CD4-positive, alpha-beta T cell treated with Interferon gamma for 1 hour (primary cell): ENCODE measurements around the gene SMC6.

Experiments used
- DNase-seq: peaks from one replicate; pipeline ENCODE4 v3.0.0-alpha.2; 2020

The SMC6 gene

GRCh38 chr2:17753803-17754663 is at the start of gene SMC6, which contains the start of gene GEN1:
TSS of gene SMC6 (minus strand) at chr2:17753810. CDS start at chr2:17745946, 7,864 bp downstream.
TSS of gene GEN1 (plus strand) at chr2:17754138. CDS start at chr2:17759944, 5,806 bp downstream.
- peak; percentile 92 for DNase-seq

DNA sequence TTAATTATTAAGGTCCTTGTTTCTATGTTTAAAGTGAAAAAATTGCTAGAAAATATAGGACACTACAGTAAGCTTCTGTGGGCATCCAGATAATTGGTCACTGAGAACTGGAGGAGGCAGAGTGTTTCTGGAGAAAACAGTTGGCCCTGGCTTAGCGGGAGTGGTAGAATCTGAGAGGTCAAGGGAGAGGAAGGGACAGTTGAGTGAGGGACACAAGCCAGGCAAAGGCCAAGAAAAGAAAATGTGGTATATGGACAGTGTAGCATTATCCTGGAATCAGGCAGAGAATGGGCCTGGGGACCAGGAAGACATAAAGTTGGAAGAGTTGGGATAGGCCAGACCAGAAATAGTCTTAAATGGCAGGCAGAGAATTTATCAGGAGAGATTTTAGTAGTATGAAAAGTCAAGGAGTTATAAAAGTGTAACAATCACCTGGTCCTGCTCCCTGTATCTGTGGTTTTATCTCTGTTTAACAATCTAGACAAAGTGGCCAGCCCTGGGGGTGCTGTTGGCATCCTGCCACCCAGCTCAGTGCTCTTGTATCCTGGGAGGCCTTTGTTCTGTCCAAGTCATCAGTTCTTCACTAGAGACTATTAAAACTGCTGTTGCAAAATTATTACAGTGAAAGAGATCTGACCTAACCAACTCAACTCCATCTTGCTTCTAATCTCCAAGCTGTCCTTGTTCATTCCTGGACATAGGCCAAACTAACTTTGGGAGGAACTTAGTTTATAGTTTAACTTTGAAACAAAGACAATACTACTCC is 47.3 kb upstream of the SMC6 start:
- no peak for DNase-seq

DNA sequence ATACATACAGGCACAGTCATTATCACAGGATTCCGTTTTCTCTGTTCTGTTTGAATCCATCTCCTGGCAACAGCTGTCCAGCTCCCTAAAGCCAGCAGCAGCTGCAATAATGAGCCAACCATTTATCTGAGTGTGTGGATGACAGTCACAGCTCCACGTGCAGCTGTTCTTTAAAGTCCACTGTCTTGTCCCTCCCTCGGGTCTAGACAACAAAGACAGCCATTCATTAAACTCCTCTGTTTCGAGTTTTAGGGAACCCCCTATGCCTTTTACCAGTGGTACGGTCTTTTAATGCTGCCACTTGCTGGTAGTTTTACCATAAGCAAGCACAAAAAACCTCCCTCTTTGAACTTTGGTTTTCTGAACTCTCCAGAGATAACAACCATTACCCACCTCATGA is 46.6 kb upstream of the SMC6 start:
- no peak for DNase-seq

GRCh38 chr2:17799301-17800120 is 45.9 kb upstream of the SMC6 start:
- DNase-seq: no peak

DNA sequence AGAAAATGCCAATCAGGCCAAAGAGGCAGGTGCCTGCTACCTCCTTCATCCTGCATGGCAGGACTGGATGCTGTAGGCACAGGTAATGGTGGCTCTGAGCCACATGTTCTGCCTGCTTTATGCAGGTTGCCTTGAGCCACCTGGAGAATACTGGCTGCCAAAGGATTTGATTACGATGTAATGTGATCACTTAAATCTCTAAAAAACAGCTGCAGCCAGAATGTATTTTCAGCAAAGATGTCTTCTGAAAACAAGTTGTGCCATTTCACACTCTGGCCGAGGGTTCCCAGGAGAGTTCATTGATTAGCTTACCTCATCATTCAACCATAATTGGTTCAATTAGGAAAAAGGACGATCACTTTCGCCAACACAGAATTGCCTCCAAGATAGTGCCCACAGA is 44.7 kb upstream of the SMC6 start:
- DNase-seq: no peak

DNA sequence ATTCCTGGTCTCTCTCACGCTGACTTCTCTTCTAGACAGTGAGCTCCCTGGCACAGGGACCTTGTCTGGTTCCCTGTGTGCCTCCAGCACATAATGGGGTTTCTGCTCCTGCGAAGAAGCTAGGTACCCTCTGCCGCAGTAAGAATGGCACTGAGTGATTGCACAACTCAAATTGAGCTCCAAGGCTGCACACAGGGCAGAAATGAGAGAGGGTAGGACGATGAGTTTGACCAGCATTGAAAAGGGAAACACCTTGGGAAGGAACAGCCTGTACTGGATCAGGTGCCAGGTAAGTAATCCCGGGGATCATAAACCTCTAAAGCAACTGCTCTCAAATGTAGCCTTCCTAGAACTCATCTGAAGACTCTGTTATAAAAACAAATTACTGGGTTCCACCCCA is 41.7 kb upstream of the SMC6 start:
- no peak for DNase-seq

DNA sequence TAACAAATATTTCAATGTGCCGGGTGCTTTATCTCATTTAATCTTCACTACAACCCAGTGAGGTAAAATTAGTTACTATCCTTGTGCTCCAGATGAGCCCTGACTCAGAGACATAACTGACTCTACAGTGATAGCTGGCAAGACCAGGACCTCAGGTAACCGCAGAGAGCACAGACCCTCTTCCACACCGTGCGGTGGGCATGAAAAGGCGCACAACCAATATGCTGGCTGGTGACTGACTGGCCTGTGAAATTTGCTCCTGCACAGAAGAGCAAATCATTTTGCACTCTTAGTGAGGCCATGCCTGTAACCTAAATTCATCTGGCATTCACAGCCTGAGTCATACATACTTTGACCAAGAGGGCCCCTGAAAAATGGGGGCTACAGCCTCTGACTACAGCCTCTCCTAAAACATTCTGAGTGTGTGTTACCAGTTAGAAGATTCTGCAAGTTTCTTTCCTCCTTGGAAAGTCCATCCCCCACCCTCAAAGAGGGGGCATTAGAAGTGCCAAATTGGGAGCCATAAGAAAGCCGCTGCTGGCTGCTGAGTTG is 40.3 kb upstream of the SMC6 start:
- DNase-seq: no peak

GRCh38 chr2:17793296-17793695 is 39.7 kb upstream of the SMC6 start:
- DNase-seq: no peak

- no peak for DNase-seq
These were observed 38.9 kb upstream of the SMC6 start for GRCh38 chr2:17792515-17792914.

DNA sequence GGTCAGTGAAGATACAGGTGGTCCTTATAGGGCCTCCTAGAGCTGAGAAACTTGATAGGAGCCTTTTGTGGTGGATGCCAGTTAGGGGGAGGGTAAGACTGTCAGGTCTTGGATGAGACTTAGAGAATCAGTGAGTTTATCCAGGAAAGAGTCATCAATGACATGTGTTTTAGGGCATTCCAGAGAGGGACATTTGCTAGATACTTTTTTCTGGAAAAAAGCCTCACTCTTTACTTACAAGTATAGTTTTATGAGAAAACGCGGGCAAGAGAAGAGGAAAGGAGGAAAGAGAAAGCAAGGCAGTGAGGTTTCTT is 38.2 kb upstream of the SMC6 start:
- no peak for DNase-seq

GRCh38 chr2:17791121-17791816 is 37.7 kb upstream of the SMC6 start:
- no peak for DNase-seq

GRCh38 chr2:17790536-17790935 is 36.9 kb upstream of the SMC6 start:
- no peak for DNase-seq

GRCh38 chr2:17788773-17789172 is 35.2 kb upstream of the SMC6 start:
- no peak for DNase-seq

GRCh38 chr2:17786727-17787126 is 33.1 kb upstream of the SMC6 start:
- DNase-seq: no peak

GRCh38 chr2:17781482-17781881 is 27.9 kb upstream of the SMC6 start:
- no peak for DNase-seq

GRCh38 chr2:17780546-17780945 is 26.9 kb upstream of the SMC6 start:
- DNase-seq: no peak

DNA sequence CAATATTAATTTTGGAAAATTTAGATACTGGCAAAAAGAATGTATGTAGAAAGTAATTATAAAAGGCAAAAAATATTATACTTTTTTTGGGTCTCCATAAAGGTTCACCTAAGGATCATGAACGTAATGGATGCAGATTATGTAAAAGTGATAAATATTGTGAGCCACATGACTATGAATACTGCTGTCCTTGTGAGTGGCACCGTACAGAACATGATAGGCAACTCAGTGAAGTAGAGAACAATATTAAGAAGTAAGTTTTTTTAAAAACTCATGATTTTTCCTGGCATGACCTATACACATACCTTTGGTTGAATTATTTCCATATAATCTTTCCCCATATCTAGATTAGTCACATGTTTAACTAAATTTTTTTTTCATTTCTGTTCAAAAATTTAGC is 18.9 kb upstream of the SMC6 start:
- no peak for DNase-seq

DNA sequence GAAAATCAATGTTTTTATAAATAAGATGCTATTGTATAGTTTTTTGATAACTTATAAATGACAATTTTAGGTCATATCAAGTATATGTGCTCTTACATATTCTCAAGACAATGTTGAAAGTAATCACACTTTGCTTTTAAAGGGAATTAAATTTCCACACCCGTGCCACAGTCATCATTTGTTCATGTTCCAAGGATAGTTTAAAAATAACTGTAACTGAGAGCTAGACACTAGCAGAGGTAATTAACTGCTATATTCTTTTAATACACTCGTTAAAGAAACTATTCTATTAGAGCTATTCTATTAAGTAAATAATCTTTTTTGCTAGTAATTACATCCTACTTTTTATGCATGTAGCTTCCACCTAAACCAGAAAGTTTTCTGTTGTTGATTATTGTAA is 18.3 kb upstream of the SMC6 start:
- DNase-seq: no peak

- no peak for DNase-seq
These were observed 15.3 kb upstream of the SMC6 start for GRCh38 chr2:17768894-17769293.

GRCh38 chr2:17765398-17765797 is 11.8 kb upstream of the SMC6 start:
- no peak for DNase-seq

DNA sequence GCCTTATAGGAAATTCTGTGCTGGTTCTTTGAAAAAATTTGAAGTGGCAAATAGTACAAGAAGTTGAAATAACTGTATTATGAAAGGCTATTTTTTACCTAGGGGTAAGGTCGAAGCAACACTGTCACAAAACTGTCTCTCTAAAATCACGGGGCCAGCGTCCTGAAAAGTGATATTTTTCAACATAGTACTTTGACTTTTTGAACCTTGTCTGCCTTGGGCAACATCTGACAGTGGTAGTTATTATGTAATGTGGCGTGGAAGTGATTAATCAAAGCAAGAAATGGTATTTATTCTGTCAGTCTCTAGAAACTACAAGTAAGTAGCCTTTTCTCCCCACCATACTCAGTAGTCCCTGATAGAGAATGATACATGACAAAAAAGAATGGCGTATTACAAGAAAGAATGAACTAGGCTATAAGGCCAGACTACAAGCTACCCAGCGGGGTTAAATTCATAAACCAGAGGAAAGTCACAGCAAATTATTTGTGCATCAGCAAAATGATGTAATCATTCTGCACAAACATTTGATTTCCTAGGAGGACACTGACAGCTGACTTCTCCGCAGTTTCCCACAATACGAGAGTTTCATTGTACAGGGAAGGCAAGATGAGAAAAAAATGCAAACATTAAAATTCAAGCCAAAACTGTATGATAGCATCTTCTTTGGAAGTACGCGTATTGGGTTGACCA is 10.2 kb upstream of the SMC6 start:
- no peak for DNase-seq

GRCh38 chr2:17762451-17762850 is 8.8 kb upstream of the SMC6 start:
- DNase-seq: no peak
